Measurements from ENCODE around the gene LAMA5. TPM values are rescaled to one million over a fixed set of nuclear protein-coding genes. Genes with fewer than 3 reads are reported as not detected.

Gene LAMA5
- total and polyA plus RNA-seq, 2 donors (not counting 1 experiment from before 2014, with no cell fraction given): 52.9 to 83.5 TPM

DNA sequence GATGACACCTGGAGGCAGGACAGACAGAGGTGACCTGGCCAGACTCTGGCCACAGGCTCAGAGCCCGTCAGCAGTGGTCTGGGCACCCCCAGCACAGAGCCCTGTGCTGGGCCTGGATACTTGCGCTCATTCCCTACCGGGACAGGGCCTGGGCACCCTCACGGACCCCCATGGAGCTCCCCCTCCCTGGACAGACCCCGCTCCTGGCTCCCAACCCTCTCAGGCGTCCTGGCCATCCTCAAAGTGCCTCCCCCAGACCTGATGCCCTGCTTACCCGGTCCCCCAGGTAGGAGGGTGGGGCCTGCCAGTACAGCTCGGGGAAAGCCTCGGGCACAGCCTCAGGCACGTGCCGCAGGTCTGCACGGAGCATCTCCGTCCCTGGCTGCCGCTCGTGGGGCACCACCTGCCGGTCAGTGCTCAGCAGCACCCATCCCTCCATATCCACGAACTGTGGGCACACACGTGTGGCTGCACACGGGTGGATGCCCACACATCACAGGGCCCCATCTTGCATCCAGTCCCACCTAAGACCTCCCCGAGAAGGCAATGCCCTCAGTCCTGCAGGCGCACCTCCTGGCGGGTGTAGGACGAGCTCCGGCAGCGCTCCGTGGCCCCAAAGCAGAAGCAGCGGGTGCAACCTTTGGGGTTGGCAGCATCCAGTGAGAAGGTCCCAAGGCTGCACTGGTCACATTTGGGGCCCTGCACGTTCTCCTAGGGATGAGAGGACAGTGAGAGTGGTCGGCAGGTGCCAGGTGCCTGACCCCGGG lies 40.0 kb downstream of the LAMA5 start:
- Mint-ChIP-seq H3K4me1 (no peaks in the 10 kb centered on the region), H3K27me3 (no peaks in the 10 kb centered on the region), H3K4me3 (no peak overlapping the region), H3K27ac (no peak overlapping the region), H3K9me3 (ENCODE audit: insufficient read depth) (no peaks in the 10 kb centered on the region)
- no peak for DNase-seq
- Histone ChIP-seq H4K20me1 (ENCODE audit: control insufficient read depth, insufficient read depth, low read length, poor library complexity, severe bottlenecking) (no peaks in the 10 kb centered on the region), H3K79me2 (ENCODE audit: control insufficient read depth, insufficient read depth, low read length) (no peaks in the 10 kb centered on the region), H3K27me3 (replicated peaks in 1 of 4; ENCODE audit: control extremely low read depth in 1 of 4, control insufficient read depth in 3 of 4, insufficient read depth in 4 of 4, low read length in 3 of 4) (no peaks in the 10 kb centered on the region), H3K36me3 (replicated peaks in 1 of 2; ENCODE audit: control extremely low read depth in 1 of 2, control insufficient read depth in 1 of 2, extremely low read depth in 1 of 2, insufficient read depth in 2 of 2, low read length in 1 of 2) (peaks cover 0 to 47% of the 10 kb centered on the region in 2 experiments), H3K4me1 (ENCODE audit: control insufficient read depth in 2 of 2, insufficient read depth in 2 of 2, low read length in 2 of 2) (no peaks in the 10 kb centered on the region), H3K9ac (ENCODE audit: low read length) (no peak overlapping the region), H2AFZ (ENCODE audit: insufficient read depth, low read depth, low read length, poor library complexity, severe bottlenecking) (no peak overlapping the region), H3K4me2 (replicated peaks; ENCODE audit: low read depth, low read length, poor library complexity, severe bottlenecking) (no peak overlapping the region), H3K4me3 (ENCODE audit: control extremely low read depth in 1 of 5, extremely low read depth in 1 of 5, insufficient read depth in 1 of 5, low read depth in 2 of 5, low read length in 4 of 5) (no peak overlapping the region), H3K27ac (ENCODE audit: low read length in 2 of 2) (no peak overlapping the region), H3K9me3 (ENCODE audit: control extremely low read depth in 1 of 3, control insufficient read depth in 2 of 3, insufficient read depth in 1 of 3, low read length in 2 of 3) (no peaks in the 10 kb centered on the region)
- 87% methylated on average over 29 of the region's 30 CpGs for WGBS (ENCODE audit: insufficient coverage)
- TF ChIP-seq, protein P1, sequence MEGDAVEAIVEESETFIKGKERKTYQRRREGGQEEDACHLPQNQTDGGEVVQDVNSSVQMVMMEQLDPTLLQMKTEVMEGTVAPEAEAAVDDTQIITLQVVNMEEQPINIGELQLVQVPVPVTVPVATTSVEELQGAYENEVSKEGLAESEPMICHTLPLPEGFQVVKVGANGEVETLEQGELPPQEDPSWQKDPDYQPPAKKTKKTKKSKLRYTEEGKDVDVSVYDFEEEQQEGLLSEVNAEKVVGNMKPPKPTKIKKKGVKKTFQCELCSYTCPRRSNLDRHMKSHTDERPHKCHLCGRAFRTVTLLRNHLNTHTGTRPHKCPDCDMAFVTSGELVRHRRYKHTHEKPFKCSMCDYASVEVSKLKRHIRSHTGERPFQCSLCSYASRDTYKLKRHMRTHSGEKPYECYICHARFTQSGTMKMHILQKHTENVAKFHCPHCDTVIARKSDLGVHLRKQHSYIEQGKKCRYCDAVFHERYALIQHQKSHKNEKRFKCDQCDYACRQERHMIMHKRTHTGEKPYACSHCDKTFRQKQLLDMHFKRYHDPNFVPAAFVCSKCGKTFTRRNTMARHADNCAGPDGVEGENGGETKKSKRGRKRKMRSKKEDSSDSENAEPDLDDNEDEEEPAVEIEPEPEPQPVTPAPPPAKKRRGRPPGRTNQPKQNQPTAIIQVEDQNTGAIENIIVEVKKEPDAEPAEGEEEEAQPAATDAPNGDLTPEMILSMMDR (IDR thresholded peaks at IDR 0.05): no peak
- no peak for TF ChIP-seq EZH2 (IDR thresholded peaks at IDR 0.05; ENCODE audit: borderline replicate concordance, insufficient read depth, low read depth, low read length, poor library complexity, severe bottlenecking)
- no peak for ATAC-seq (ENCODE audit: low read depth)
- intact Hi-C loops (cut with micrococcal nuclease): no loop called here
- ChIA-PET POLR2A (interaction anchor here (0.6 kb wide), 1 partner anchor 392 kb away, joined by 3 read pairs; no protein-coding TSS in a partner anchor), CTCF (no interaction called here)

DNA sequence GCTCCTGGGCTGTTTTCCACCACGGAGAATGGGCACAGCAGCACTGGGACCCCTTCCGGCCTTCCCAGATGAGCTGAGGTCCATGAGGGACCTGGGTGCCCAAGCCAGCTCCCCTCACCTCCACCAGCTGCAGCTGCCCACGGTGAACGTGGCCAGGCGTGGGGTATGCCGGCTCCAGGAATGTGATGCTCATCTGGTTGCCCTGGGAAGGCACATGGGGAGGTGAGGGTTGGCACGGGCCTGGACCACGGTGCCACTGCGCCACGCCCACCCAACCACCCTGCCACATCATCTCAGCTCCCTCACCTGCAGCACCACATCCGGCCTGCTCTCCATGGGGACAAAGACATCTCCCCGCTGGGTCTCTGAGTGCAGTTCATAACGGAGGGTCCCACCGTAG lies 40.6 kb downstream of the LAMA5 start:
- no peak overlapping the region for H3K27ac Mint-ChIP-seq
- H3K4me1 ChIP-seq (ENCODE audit: control insufficient read depth in 2 of 2, insufficient read depth in 2 of 2, low read length in 2 of 2): no peaks in the 10 kb centered on the region
- no peak overlapping the region for H2AFZ ChIP-seq (ENCODE audit: insufficient read depth, low read depth, low read length, poor library complexity, severe bottlenecking)
- H3K4me3 Mint-ChIP-seq: no peak overlapping the region
- no peaks in the 10 kb centered on the region for H4K20me1 ChIP-seq (ENCODE audit: control insufficient read depth, insufficient read depth, low read length, poor library complexity, severe bottlenecking)
- no peaks in the 10 kb centered on the region for H3K79me2 ChIP-seq (ENCODE audit: control insufficient read depth, insufficient read depth, low read length)
- no peak for ATAC-seq (ENCODE audit: low read depth)
- no peaks in the 10 kb centered on the region for H3K9me3 ChIP-seq (ENCODE audit: control extremely low read depth in 1 of 3, control insufficient read depth in 2 of 3, insufficient read depth in 1 of 3, low read length in 2 of 3)
- H3K9me3 Mint-ChIP-seq (ENCODE audit: insufficient read depth): no peaks in the 10 kb centered on the region
- H3K4me1 Mint-ChIP-seq: no peaks in the 10 kb centered on the region
- H3K4me3 ChIP-seq (ENCODE audit: control extremely low read depth in 1 of 5, extremely low read depth in 1 of 5, insufficient read depth in 1 of 5, low read depth in 2 of 5, low read length in 4 of 5): no peak overlapping the region
- ChIA-PET CTCF (no interaction called here), POLR2A (no interaction called here)
- TF ChIP-seq, protein P1 (IDR thresholded peaks at IDR 0.05): no peak
- no peak for TF ChIP-seq EZH2 (IDR thresholded peaks at IDR 0.05; ENCODE audit: borderline replicate concordance, insufficient read depth, low read depth, low read length, poor library complexity, severe bottlenecking)
- H3K4me2 ChIP-seq (replicated peaks; ENCODE audit: low read depth, low read length, poor library complexity, severe bottlenecking): no peak overlapping the region
- H3K27me3 Mint-ChIP-seq: no peaks in the 10 kb centered on the region
- H3K36me3 ChIP-seq (replicated peaks in 1 of 2; ENCODE audit: control extremely low read depth in 1 of 2, control insufficient read depth in 1 of 2, extremely low read depth in 1 of 2, insufficient read depth in 2 of 2, low read length in 1 of 2): peaks cover 0 to 46% of the 10 kb centered on the region in 2 experiments
- intact Hi-C loops (cut with micrococcal nuclease): no loop called here
- no peak overlapping the region for H3K27ac ChIP-seq (ENCODE audit: low read length in 2 of 2)
- no peaks in the 10 kb centered on the region for H3K27me3 ChIP-seq (replicated peaks in 1 of 4; ENCODE audit: control extremely low read depth in 1 of 4, control insufficient read depth in 3 of 4, insufficient read depth in 4 of 4, low read length in 3 of 4)
- DNase-seq: no peak
- H3K9ac ChIP-seq (ENCODE audit: low read length): no peak overlapping the region
- WGBS (ENCODE audit: insufficient coverage): 87% methylated on average over 12 of the region's 14 CpGs

Data from B cell (primary cell).